Measurements from ENCODE around the gene TTI1.

DNA sequence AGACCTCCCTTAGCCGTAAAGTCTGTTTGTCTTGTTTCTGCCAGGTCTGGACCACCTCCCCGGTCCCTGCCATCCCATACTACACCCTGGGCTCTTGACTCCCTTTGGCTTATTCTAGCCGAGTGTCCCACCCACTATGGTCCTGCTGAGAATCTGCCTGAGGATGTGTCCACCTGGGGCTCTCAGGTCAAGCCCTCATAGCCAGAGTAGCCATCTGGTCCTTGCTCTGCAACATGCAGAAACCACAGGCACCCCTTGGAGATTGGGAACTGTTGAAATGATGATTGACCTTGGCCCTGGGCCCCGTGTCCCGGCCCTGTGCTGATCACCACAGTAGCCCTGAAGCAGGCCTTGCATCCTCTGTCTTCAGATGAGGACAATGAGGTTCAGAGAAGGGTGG lies 86.3 kb downstream of the TTI1 start:
- TF ChIP-seq, protein P1, sequence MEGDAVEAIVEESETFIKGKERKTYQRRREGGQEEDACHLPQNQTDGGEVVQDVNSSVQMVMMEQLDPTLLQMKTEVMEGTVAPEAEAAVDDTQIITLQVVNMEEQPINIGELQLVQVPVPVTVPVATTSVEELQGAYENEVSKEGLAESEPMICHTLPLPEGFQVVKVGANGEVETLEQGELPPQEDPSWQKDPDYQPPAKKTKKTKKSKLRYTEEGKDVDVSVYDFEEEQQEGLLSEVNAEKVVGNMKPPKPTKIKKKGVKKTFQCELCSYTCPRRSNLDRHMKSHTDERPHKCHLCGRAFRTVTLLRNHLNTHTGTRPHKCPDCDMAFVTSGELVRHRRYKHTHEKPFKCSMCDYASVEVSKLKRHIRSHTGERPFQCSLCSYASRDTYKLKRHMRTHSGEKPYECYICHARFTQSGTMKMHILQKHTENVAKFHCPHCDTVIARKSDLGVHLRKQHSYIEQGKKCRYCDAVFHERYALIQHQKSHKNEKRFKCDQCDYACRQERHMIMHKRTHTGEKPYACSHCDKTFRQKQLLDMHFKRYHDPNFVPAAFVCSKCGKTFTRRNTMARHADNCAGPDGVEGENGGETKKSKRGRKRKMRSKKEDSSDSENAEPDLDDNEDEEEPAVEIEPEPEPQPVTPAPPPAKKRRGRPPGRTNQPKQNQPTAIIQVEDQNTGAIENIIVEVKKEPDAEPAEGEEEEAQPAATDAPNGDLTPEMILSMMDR (IDR thresholded peaks at IDR 0.05) = no peak
- TF ChIP-seq ZFX (IDR thresholded peaks at IDR 0.05; ENCODE audit: borderline replicate concordance) = no peak

Data from 22Rv1 (cell line).